ENCODE measurements around the gene CASZ1. TPM values are rescaled to one million over a fixed set of nuclear protein-coding genes. Genes with fewer than 3 reads are reported as not detected.
A peak's percentile ranks its signal among the peaks of the same experiment; 100 is the strongest.

CASZ1 gene
- total RNA-seq, 1 experiment from 2014 or later, result 11.7 TPM

- TF ChIP-seq STAT6 (CRISPR knock-in tag; conservative IDR thresholded peaks at IDR 0.05; ENCODE audit: low read depth), result no peak
- no peak for TF ChIP-seq PRRX2 (CRISPR knock-in tag; IDR thresholded peaks at IDR 0.05)
- no peak for TF ChIP-seq CREM (CRISPR knock-in tag; IDR thresholded peaks at IDR 0.05)
- no peak for TF ChIP-seq ATF1 (CRISPR knock-in tag; IDR thresholded peaks at IDR 0.05)
- no peak for TF ChIP-seq NFATC4 (CRISPR knock-in tag; IDR thresholded peaks at IDR 0.05)
- TF ChIP-seq ZMAT4 (CRISPR knock-in tag; IDR thresholded peaks at IDR 0.05), result no peak
- TF ChIP-seq CDX4 (CRISPR knock-in tag; IDR thresholded peaks at IDR 0.05; ENCODE audit: borderline replicate concordance), result no peak
Measured at GRCh38 chr1:10738061-10739058, 58.1 kb downstream of the CASZ1 start (continued).

GRCh38 chr1:10737651-10738050, 58.8 kb downstream of the CASZ1 start:
- H3K9me3 Mint-ChIP-seq, result no peaks in the 10 kb centered on the region
- ChIA-PET CTCF (no interaction called here), POLR2A (no interaction called here)
- H3K36me3 Mint-ChIP-seq, result no peaks in the 10 kb centered on the region
- no peaks in the 10 kb centered on the region for H3K27me3 Mint-ChIP-seq (ENCODE audit: low read depth)
- peaks cover 54% of the 10 kb centered on the region for H3K4me1 Mint-ChIP-seq
- H3K4me3 Mint-ChIP-seq, result no peak overlapping the region
- TF ChIP-seq GRHL2 (CRISPR knock-in tag; IDR thresholded peaks at IDR 0.05; ENCODE audit: insufficient replicate concordance, severe bottlenecking) (no peak), ATF2 (CRISPR knock-in tag; IDR thresholded peaks at IDR 0.05; ENCODE audit: borderline replicate concordance, low read depth) (no peak), AR (CRISPR knock-in tag; IDR thresholded peaks at IDR 0.05) (no peak)
- DNase-seq (ENCODE audit: low spot score) (no peak), ATAC-seq (no peak)
- peak overlapping the region; percentile 88; the same call in 1 of the 2 replicates for H3K27ac Mint-ChIP-seq

GRCh38 chr1:10736634-10737586, 59.5 kb downstream of the CASZ1 start:
- ATAC-seq (no peak), DNase-seq (ENCODE audit: low spot score) (no peak)
- H3K4me1 Mint-ChIP-seq, result peaks cover 47% of the 10 kb centered on the region
- no peaks in the 10 kb centered on the region for H3K36me3 Mint-ChIP-seq
- no peak overlapping the region for H3K27ac Mint-ChIP-seq
- CTCF ChIA-PET, result interaction anchor here (0.6 kb wide), 1 partner anchor 183 kb away, joined by 4 read pairs; no protein-coding TSS in a partner anchor
- H3K9me3 Mint-ChIP-seq, result no peaks in the 10 kb centered on the region
- no peak for TF ChIP-seq ATF6 (CRISPR knock-in tag; IDR thresholded peaks at IDR 0.05)
- H3K27me3 Mint-ChIP-seq (ENCODE audit: low read depth), result no peaks in the 10 kb centered on the region
- no peak overlapping the region for H3K4me3 Mint-ChIP-seq
- POLR2A ChIA-PET, result no interaction called here

All from WTC11 (cell line).